ENCODE data around the gene EEF1A1.
A peak's percentile ranks its signal among the peaks of the same experiment; 100 is the strongest.

EEF1A1 gene

GRCh38 chr6:73504160-73504559, 16.7 kb downstream of the EEF1A1 start:
- Histone ChIP-seq H3K9me3 (no peaks in the 10 kb centered on the region), H3K4me1 (ENCODE audit: control insufficient read depth in 1 of 2, insufficient read depth in 1 of 2, low read depth in 1 of 2, low read length in 1 of 2) (peaks cover 0 to 5% of the 10 kb centered on the region in 2 experiments), H3K36me3 (peaks cover 37% of the 10 kb centered on the region), H3K27me3 (no peaks in the 10 kb centered on the region), H3K4me3 (ENCODE audit: low read depth in 1 of 2, low read length in 1 of 2) (no peak overlapping the region), H3K27ac (no peak overlapping the region)
- no peak for TF ChIP-seq CTCF (IDR thresholded peaks at IDR 0.05)

GRCh38 chr6:73503027-73503772, 17.6 kb downstream of the EEF1A1 start:
- Histone ChIP-seq H3K4me1 (ENCODE audit: control insufficient read depth in 1 of 2, insufficient read depth in 1 of 2, low read depth in 1 of 2, low read length in 1 of 2) (peaks cover 0 to 5% of the 10 kb centered on the region in 2 experiments), H3K4me3 (ENCODE audit: low read depth in 1 of 2, low read length in 1 of 2) (no peak overlapping the region), H3K27me3 (no peaks in the 10 kb centered on the region), H3K36me3 (peaks cover 47% of the 10 kb centered on the region), H3K27ac (peak overlapping the region; percentile 39), H3K9me3 (no peaks in the 10 kb centered on the region)
- TF ChIP-seq CTCF (IDR thresholded peaks at IDR 0.05), result no peak

GRCh38 chr6:73497915-73498314, 22.9 kb downstream of the EEF1A1 start:
- no peak overlapping the region for H3K27ac ChIP-seq
- no peaks in the 10 kb centered on the region for H3K27me3 ChIP-seq
- peaks cover 87% of the 10 kb centered on the region for H3K36me3 ChIP-seq
- no peak overlapping the region for H3K4me3 ChIP-seq (ENCODE audit: low read depth in 1 of 2, low read length in 1 of 2)
- peaks cover 0 to under 1% of the 10 kb centered on the region in 2 experiments for H3K4me1 ChIP-seq (ENCODE audit: control insufficient read depth in 1 of 2, insufficient read depth in 1 of 2, low read depth in 1 of 2, low read length in 1 of 2)
- TF ChIP-seq CTCF (IDR thresholded peaks at IDR 0.05), result no peak
- H3K9me3 ChIP-seq, result no peaks in the 10 kb centered on the region

- Histone ChIP-seq H3K4me1 (ENCODE audit: control insufficient read depth in 1 of 2, insufficient read depth in 1 of 2, low read depth in 1 of 2, low read length in 1 of 2) (no peaks in the 10 kb centered on the region), H3K4me3 (ENCODE audit: low read depth in 1 of 2, low read length in 1 of 2) (no peak overlapping the region), H3K27me3 (no peaks in the 10 kb centered on the region), H3K27ac (no peak overlapping the region), H3K9me3 (no peaks in the 10 kb centered on the region), H3K36me3 (peaks cover 68% of the 10 kb centered on the region)
- TF ChIP-seq CTCF (IDR thresholded peaks at IDR 0.05), result no peak
Measured at GRCh38 chr6:73491377-73491776, 29.5 kb downstream of the EEF1A1 start.

- Histone ChIP-seq H3K36me3 (peaks cover 69% of the 10 kb centered on the region), H3K9me3 (no peaks in the 10 kb centered on the region), H3K27me3 (no peaks in the 10 kb centered on the region), H3K4me1 (ENCODE audit: control insufficient read depth in 1 of 2, insufficient read depth in 1 of 2, low read depth in 1 of 2, low read length in 1 of 2) (no peaks in the 10 kb centered on the region), H3K27ac (no peak overlapping the region), H3K4me3 (ENCODE audit: low read depth in 1 of 2, low read length in 1 of 2) (no peak overlapping the region)
- no peak for TF ChIP-seq CTCF (IDR thresholded peaks at IDR 0.05)
Measured at GRCh38 chr6:73487473-73487872, 33.4 kb downstream of the EEF1A1 start.
